Lower lobe of right lung (tissue), 2 donors: Measurements from ENCODE around the gene SLC6A8. TPM values are rescaled to one million over a fixed set of nuclear protein-coding genes. Genes with fewer than 3 reads are reported as not detected.
"Not testable (repeated sequence)": the region's sequence is repeated elsewhere in the genome, so short reads cannot be mapped to it uniquely, and the experiment has no call there.

Source experiments
- ATAC-seq, 2 donors: fragments of 200-7000 bp; cut with Tn5 transposase; one replicate each; pipeline ENCODE4 v1.9.1; 2020 to 2022; ENCODE audit warnings: mild to moderate bottlenecking in 2 of 2, moderate library complexity in 2 of 2
- DNase-seq: peaks from one replicate; pipeline ENCODE4 v3.0.0-alpha.2; 2020
- H3K27ac ChIP-seq: fragments of 200-600 bp; one replicate; pipeline ENCODE4 v1.8.0; 2022
- H3K27me3 ChIP-seq: fragments of 200-600 bp; one replicate; pipeline ENCODE4 v1.8.0; 2022; ENCODE audit warnings: low read depth
- H3K36me3 ChIP-seq: fragments of 200-600 bp; one replicate; pipeline ENCODE4 v1.8.0; 2022; ENCODE audit warnings: mild to moderate bottlenecking
- H3K4me1 ChIP-seq: fragments of 200-600 bp; one replicate; pipeline ENCODE4 v1.8.0; 2022
- H3K4me3 ChIP-seq: fragments of 200-600 bp; one replicate; pipeline ENCODE4 v1.8.0; 2022; ENCODE audit warnings: mild to moderate bottlenecking
- H3K9me3 ChIP-seq: fragments of 200-600 bp; one replicate; pipeline ENCODE4 v1.8.0; 2022
- intact Hi-C: fragments of 100-400 bp; cut with DNase I; formaldehyde crosslinking; loops from one replicate; pipeline ENCODE4 v1.11.0; 2022
- total RNA-seq: library from RNA; stranded (reverse); fragmentation: NEBNext Ultra II Directional; extraction: Animal tissue kit (Norgen Biotek cat#: 25700); gene quantifications from one replicate; pipeline ENCODE4 v1.2.1, GENCODE V29; 2021
- TF ChIP-seq, protein P1 (sequence below): fragments of 200-600 bp; IDR thresholded peaks from one replicate; pipeline ENCODE4 v1.8.0; 2022; ENCODE audit warnings: antibody characterized with exemption, mild to moderate bottlenecking
- donor health status: DM: no; HTN: yes; CAD: no; lungs with severe emphysema.

Gene SLC6A8
- total RNA-seq, 1 donor from 2014 or later = 7.1 TPM

DNA sequence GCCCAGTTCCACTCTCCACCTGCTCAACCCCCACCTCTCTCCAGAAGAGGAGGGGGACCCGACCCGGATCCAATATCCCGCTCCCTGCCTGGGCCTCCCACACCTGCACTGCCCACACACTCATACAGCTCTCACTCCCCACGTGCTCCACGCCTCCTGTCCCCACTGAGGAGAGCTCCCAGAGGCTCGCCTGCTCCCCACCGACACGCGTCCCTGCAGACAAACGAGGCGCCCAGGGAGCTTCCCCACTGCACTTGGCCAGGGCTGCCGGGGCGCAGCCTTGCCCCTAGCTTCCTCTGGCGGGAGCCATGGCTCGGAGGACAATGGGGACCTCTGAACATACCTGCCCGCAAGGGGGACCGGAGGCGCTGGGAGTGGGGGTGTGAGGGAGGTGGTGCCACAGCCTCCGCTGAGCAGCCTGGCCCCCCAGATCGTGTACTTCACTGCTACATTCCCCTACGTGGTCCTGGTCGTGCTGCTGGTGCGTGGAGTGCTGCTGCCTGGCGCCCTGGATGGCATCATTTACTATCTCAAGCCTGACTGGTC lies 5.0 kb downstream of the SLC6A8 start:
- TF ChIP-seq, protein P1, sequence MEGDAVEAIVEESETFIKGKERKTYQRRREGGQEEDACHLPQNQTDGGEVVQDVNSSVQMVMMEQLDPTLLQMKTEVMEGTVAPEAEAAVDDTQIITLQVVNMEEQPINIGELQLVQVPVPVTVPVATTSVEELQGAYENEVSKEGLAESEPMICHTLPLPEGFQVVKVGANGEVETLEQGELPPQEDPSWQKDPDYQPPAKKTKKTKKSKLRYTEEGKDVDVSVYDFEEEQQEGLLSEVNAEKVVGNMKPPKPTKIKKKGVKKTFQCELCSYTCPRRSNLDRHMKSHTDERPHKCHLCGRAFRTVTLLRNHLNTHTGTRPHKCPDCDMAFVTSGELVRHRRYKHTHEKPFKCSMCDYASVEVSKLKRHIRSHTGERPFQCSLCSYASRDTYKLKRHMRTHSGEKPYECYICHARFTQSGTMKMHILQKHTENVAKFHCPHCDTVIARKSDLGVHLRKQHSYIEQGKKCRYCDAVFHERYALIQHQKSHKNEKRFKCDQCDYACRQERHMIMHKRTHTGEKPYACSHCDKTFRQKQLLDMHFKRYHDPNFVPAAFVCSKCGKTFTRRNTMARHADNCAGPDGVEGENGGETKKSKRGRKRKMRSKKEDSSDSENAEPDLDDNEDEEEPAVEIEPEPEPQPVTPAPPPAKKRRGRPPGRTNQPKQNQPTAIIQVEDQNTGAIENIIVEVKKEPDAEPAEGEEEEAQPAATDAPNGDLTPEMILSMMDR = no peak

DNA sequence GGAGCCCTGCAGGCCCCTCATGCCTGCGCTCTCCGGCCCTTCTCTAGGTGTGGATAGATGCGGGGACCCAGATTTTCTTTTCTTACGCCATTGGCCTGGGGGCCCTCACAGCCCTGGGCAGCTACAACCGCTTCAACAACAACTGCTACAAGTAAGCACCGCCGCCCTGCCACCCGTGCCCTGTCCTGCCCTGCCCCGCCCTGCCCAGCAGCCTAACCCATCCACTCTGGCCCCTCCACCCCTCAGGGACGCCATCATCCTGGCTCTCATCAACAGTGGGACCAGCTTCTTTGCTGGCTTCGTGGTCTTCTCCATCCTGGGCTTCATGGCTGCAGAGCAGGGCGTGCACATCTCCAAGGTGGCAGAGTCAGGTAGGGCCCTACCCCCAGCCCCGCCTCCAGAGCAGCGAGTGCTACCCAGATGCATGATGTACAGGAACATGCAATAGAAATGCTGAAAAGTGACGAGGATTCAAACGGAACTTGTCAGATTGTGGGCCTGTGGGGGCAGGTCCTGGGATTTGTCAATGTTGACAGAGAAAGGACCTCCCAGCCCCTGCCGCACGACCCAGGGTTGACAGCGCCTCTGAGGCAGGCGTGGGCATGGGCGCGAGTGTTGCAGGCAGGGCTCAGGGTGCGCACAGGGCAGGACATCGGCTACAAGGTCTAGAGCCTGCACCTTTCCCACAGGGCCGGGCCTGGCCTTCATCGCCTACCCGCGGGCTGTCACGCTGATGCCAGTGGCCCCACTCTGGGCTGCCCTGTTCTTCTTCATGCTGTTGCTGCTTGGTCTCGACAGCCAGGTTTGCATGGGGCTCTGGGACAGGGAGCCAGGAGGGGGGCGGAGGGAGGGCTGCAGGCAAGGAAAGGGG lies 5.7 kb downstream of the SLC6A8 start:
- TF ChIP-seq, protein P1 = no peak
- no peak overlapping the region for H3K4me3 ChIP-seq
- H3K9me3 ChIP-seq = no peaks in the 10 kb centered on the region
- intact Hi-C loops = no loop called here
- H3K27ac ChIP-seq = no peak overlapping the region
- no peak for ATAC-seq
- H3K4me1 ChIP-seq = no peaks in the 10 kb centered on the region
- H3K27me3 ChIP-seq = no peaks in the 10 kb centered on the region
- no peaks in the 10 kb centered on the region for H3K36me3 ChIP-seq
- DNase-seq = no peak

More for the DNA sequence above, 5.0 kb downstream of the SLC6A8 start:
- H3K4me3 ChIP-seq = no peak overlapping the region
- H3K4me1 ChIP-seq = no peaks in the 10 kb centered on the region
- H3K9me3 ChIP-seq = no peaks in the 10 kb centered on the region
- no peak overlapping the region for H3K27ac ChIP-seq
- no peaks in the 10 kb centered on the region for H3K36me3 ChIP-seq
- intact Hi-C loops = no loop called here
- no peak for DNase-seq
- no peaks in the 10 kb centered on the region for H3K27me3 ChIP-seq
- ATAC-seq = no peak

DNA sequence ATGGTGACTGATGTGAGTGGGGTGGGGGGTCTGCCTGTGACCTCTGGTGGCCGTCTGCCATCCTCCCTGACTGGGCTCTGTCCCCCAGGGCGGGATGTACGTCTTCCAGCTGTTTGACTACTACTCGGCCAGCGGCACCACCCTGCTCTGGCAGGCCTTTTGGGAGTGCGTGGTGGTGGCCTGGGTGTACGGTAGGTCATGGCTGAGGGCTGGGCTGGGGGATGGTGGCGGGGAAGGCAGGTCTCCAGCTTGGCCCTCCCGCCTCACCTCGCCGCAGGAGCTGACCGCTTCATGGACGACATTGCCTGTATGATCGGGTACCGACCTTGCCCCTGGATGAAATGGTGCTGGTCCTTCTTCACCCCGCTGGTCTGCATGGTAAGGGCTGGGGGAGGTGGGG lies 6.5 kb downstream of the SLC6A8 start:
- H3K4me3 ChIP-seq, H3K27ac ChIP-seq, H3K9me3 ChIP-seq, H3K36me3 ChIP-seq, intact Hi-C loops, ATAC-seq, DNase-seq, H3K4me1 ChIP-seq, H3K27me3 ChIP-seq: not testable (repeated sequence)

DNA sequence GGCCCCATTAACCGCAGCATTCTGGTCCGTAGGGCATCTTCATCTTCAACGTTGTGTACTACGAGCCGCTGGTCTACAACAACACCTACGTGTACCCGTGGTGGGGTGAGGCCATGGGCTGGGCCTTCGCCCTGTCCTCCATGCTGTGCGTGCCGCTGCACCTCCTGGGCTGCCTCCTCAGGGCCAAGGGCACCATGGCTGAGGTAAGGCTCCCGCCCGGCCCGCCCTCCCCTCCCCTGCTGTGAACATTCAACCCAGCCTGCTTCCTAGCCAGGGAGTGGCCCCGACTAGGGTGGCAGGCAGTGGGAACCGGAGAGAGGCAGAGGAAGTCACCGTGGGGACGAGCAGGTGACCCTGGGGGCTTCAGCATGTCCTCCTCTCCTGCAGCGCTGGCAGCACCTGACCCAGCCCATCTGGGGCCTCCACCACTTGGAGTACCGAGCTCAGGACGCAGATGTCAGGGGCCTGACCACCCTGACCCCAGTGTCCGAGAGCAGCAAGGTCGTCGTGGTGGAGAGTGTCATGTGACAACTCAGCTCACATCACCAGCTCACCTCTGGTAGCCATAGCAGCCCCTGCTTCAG lies 7.1 kb downstream of the SLC6A8 start:
- Histone ChIP-seq H3K36me3 (no peaks in the 10 kb centered on the region), H3K27ac (no peak overlapping the region), H3K27me3 (no peaks in the 10 kb centered on the region), H3K4me1 (no peaks in the 10 kb centered on the region), H3K9me3 (no peaks in the 10 kb centered on the region), H3K4me3 (no peak overlapping the region)
- no peak for DNase-seq
- TF ChIP-seq, protein P1 = no peak
- ATAC-seq = no peak
- intact Hi-C loops = no loop called here

DNA sequence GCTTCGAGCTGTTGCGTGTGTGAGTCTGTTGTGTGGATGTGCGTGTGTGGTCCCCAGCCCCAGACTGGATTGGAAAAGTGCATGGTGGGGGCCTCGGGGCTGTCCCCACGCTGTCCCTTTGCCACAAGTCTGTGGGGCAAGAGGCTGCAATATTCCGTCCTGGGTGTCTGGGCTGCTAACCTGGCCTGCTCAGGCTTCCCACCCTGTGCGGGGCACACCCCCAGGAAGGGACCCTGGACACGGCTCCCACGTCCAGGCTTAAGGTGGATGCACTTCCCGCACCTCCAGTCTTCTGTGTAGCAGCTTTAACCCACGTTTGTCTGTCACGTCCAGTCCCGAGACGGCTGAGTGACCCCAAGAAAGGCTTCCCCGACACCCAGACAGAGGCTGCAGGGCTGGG lies 8.4 kb downstream of the SLC6A8 start:
- DNase-seq (no peak), ATAC-seq (no peak)
- no peaks in the 10 kb centered on the region for H3K27me3 ChIP-seq
- H3K4me1 ChIP-seq = no peaks in the 10 kb centered on the region
- intact Hi-C loops = no loop called here
- H3K4me3 ChIP-seq = no peak overlapping the region
- TF ChIP-seq, protein P1 = no peak
- peaks cover 3% of the 10 kb centered on the region for H3K36me3 ChIP-seq
- no peak overlapping the region for H3K27ac ChIP-seq
- no peaks in the 10 kb centered on the region for H3K9me3 ChIP-seq

DNA sequence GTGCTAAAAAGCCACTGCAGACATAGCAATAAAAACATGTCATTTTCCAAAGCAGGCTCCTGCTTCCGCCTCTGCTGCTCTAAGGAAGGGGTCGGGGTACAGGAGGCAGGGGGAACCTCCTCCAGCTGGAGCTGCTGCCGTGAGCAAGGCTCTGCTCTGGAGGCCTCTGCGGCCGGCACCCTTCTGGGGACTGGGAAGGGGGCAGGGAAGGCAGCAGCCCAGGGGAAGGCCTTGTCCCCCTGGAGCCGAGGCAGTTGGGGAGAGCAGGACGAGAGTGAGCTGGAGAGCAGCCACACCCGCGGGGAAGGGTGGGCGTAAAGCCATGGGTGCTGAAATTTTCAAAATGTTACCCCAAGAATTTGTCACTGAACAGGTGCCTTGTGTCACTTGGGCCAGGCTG lies 8.8 kb downstream of the SLC6A8 start:
- DNase-seq, intact Hi-C loops, H3K4me3 ChIP-seq, H3K9me3 ChIP-seq, H3K36me3 ChIP-seq, ATAC-seq, H3K27ac ChIP-seq, H3K27me3 ChIP-seq, H3K4me1 ChIP-seq: not testable (repeated sequence)

DNA sequence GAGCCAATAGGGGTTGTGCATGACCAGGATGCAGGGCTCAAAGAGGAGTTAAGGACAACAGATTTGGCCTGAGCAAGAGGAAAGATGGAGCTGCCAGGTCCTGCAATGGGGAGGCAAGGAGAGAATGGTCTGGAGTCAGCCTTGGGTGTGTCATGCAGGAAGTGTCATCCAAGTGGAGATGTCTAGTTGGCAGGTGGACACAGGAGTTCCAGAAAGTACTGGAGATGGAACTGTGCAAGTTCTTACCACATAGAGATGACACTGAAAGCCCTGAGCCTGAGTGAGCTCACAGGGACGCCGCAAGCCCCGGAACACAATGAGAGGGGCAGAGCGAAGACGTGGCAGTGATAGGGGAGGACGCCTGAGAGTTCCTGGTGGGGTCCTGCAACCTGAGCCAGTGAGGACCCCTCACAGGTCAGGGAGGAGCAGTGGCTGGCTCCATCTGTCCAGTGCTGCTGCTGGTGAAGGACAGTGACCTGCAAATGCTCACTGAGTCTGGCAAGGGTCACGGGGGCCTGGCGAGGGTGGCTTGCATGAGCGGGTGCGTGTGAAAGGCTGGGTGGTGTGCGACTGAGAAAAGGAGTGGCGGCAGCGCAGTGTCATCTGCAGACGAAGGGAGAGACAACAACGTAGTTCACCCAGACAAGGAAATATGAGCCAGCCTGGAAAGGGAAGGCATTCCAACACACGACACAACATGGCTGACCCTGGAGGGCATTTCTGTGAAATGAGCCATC lies 9.4 kb downstream of the SLC6A8 start:
- not testable (repeated sequence) for ATAC-seq
- H3K36me3 ChIP-seq = peaks cover 14% of the 10 kb centered on the region

More for the DNA sequence above, 9.4 kb downstream of the SLC6A8 start:
- H3K27me3 ChIP-seq, intact Hi-C loops, H3K27ac ChIP-seq, H3K4me3 ChIP-seq, DNase-seq, H3K4me1 ChIP-seq, H3K9me3 ChIP-seq: not testable (repeated sequence)
